Tibial nerve (tissue), 4 donors: ENCODE results near the gene DISC1. TPM values are rescaled to one million over a fixed set of nuclear protein-coding genes. Genes with fewer than 3 reads are reported as not detected.

Experiments used
- DNase-seq, 2 donors: peaks; one replicate each; pipeline ENCODE4 v3.0.0-alpha.2; 2019; ENCODE audit warnings: low spot score in 2 of 2
- H3K27ac ChIP-seq, 4 donors: fragments of 200-600 bp; sonication (generic) in 3 of 4; one replicate each; pipeline ENCODE4 v1.5.1; 2017 to 2019; ENCODE audit warnings: mild to moderate bottlenecking in 1 of 4
- H3K27me3 ChIP-seq, 2 donors: fragments of 200-600 bp; sonication (generic) in 1 of 2; one replicate each; pipeline versions ENCODE4 v1.5.1 to v1.6.0; 2017 to 2019
- H3K36me3 ChIP-seq, 3 donors: fragments of 200-600 bp; sonication (generic); one replicate each; pipeline ENCODE4 v1.5.1; 2018 to 2019
- H3K4me1 ChIP-seq, 4 donors: fragments of 200-600 bp; sonication (generic) in 3 of 4; one replicate each; pipeline ENCODE4 v1.5.1; 2017 to 2019
- H3K4me3 ChIP-seq, 4 donors: fragments of 200-600 bp; sonication (generic) in 3 of 4; one replicate each; pipeline ENCODE4 v1.5.1; 2017 to 2019; ENCODE audit warnings: mild to moderate bottlenecking in 1 of 4, moderate library complexity in 1 of 4
- H3K9me3 ChIP-seq, 4 donors: fragments of 200-600 bp; sonication (generic) in 3 of 4; one replicate each; pipeline ENCODE4 v1.5.1; 2017 to 2019
- CTCF ChIP-seq, 5 experiments: fragments of 200-600 bp in 3 of 5; fragments of 450-650 bp in 2 of 5; sonication (generic) in 3 of 5; IDR thresholded peaks; one replicate each; pipeline ENCODE4 v1.5.1; 2016 to 2019; ENCODE audit warnings: antibody characterized with exemption in 5 of 5, mild to moderate bottlenecking in 3 of 5, moderate library complexity in 2 of 5
- EP300 ChIP-seq, 2 donors: sonication (generic); formaldehyde crosslinking; IDR thresholded peaks; one replicate each; pipeline ENCODE4 v1.6.1; 2017; ENCODE audit warnings: antibody characterized with exemption in 2 of 2, mild to moderate bottlenecking in 1 of 2
- POLR2A ChIP-seq, 2 donors: fragments of 450-650 bp; IDR thresholded peaks; one replicate each; pipeline ENCODE4 v1.6.1; 2017; ENCODE audit warnings: antibody characterized with exemption in 2 of 2, mild to moderate bottlenecking in 2 of 2, moderate library complexity in 2 of 2
- WGBS, 2 donors: methylation state at CpG; one replicate each; pipeline ENCODE4 v1.1.5; 2018; 5-methylcytosine and 5-hydroxymethylcytosine counted together
- total RNA-seq, 4 donors: library from RNA; depleted of rRNA; stranded (reverse); fragments of >200 nt; gene quantifications; one replicate each; pipeline ENCODE4 v1.1.0, GENCODE V29; 2016

The DISC1 gene
- total RNA-seq, 4 donors from 2014 or later: 29.9 to 39.0 (median 32.7) TPM

GRCh38 chr1:231919886-231920285, 293.3 kb downstream of the DISC1 start:
- Histone ChIP-seq H3K36me3 (no peaks in the 10 kb centered on the region), H3K4me1 (peaks cover 0 to 46% (median 12%) of the 10 kb centered on the region in 4 donors), H3K27ac (peak overlapping the region; percentile 54 to 81 (median 62)), H3K4me3 (no peak overlapping the region), H3K27me3 (no peaks in the 10 kb centered on the region), H3K9me3 (no peaks in the 10 kb centered on the region)
- no peak for DNase-seq
- WGBS, 2 donors: 48 to 58% methylated on average over 7 of the region's 7 CpGs
- TF ChIP-seq CTCF (IDR thresholded peaks at IDR 0.05): no peak
- TF ChIP-seq EP300 (IDR thresholded peaks at IDR 0.05): no peak
- TF ChIP-seq POLR2A (IDR thresholded peaks at IDR 0.05): no peak

- WGBS, 2 donors: 92 to 97% methylated on average over 4 of the region's 4 CpGs
- Histone ChIP-seq H3K27me3 (no peaks in the 10 kb centered on the region), H3K27ac (peak overlapping the region in 1 of 4 donors; percentile 81)
Measured at GRCh38 chr1:231921646-231922345, 295.2 kb downstream of the DISC1 start.

GRCh38 chr1:231923491-231924041, 297.0 kb downstream of the DISC1 start:
- Histone ChIP-seq H3K4me1 (peaks cover 0 to 45% (median 8%) of the 10 kb centered on the region in 4 donors), H3K27ac (peak overlapping the region; percentile 47 to 81 (median 64)), H3K4me3 (no peak overlapping the region), H3K27me3 (no peaks in the 10 kb centered on the region), H3K9me3 (no peaks in the 10 kb centered on the region), H3K36me3 (no peaks in the 10 kb centered on the region)
- no peak for TF ChIP-seq POLR2A (IDR thresholded peaks at IDR 0.05)
- peak in 2 of 5 experiments; percentile 5 to 27 for TF ChIP-seq CTCF (IDR thresholded peaks at IDR 0.05)
- TF ChIP-seq EP300 (IDR thresholded peaks at IDR 0.05): peak in 1 of 2 donors; percentile 42
- WGBS, 2 donors: 56 to 60% methylated on average over 12 of the region's 12 CpGs
- no peak for DNase-seq

More at GRCh38 chr1:231921646-231922345, 295.2 kb downstream of the DISC1 start:
- TF ChIP-seq EP300 (IDR thresholded peaks at IDR 0.05) (no peak), POLR2A (IDR thresholded peaks at IDR 0.05) (no peak), CTCF (IDR thresholded peaks at IDR 0.05) (no peak)
- no peaks in the 10 kb centered on the region for H3K36me3 ChIP-seq
- no peaks in the 10 kb centered on the region for H3K9me3 ChIP-seq
- peaks cover 0 to 53% (median 12%) of the 10 kb centered on the region in 4 donors for H3K4me1 ChIP-seq
- no peak for DNase-seq
- H3K4me3 ChIP-seq: no peak overlapping the region

GRCh38 chr1:231924180-231924579, 297.6 kb downstream of the DISC1 start:
- peak overlapping the region; percentile 47 to 81 (median 64) for H3K27ac ChIP-seq
- DNase-seq: no peak
- TF ChIP-seq CTCF (IDR thresholded peaks at IDR 0.05) (no peak), EP300 (IDR thresholded peaks at IDR 0.05) (no peak), POLR2A (IDR thresholded peaks at IDR 0.05) (no peak)

GRCh38 chr1:231925864-231926263, 299.3 kb downstream of the DISC1 start:
- no peaks in the 10 kb centered on the region for H3K27me3 ChIP-seq
- peaks cover 0 to 48% (median 2%) of the 10 kb centered on the region in 4 donors for H3K4me1 ChIP-seq
- no peak for DNase-seq
- H3K4me3 ChIP-seq: no peak overlapping the region
- no peaks in the 10 kb centered on the region for H3K36me3 ChIP-seq
- peak overlapping the region in 2 of 4 donors; percentile 20 to 47 for H3K27ac ChIP-seq
- WGBS, 2 donors: 87 to 95% methylated on average over 3 of the region's 3 CpGs
- no peak for TF ChIP-seq EP300 (IDR thresholded peaks at IDR 0.05)
- TF ChIP-seq POLR2A (IDR thresholded peaks at IDR 0.05): no peak
- TF ChIP-seq CTCF (IDR thresholded peaks at IDR 0.05): no peak
- H3K9me3 ChIP-seq: no peaks in the 10 kb centered on the region

More at GRCh38 chr1:231924180-231924579, 297.6 kb downstream of the DISC1 start:
- no peaks in the 10 kb centered on the region for H3K36me3 ChIP-seq
- no peaks in the 10 kb centered on the region for H3K9me3 ChIP-seq
- peaks cover 0 to 45% (median 4%) of the 10 kb centered on the region in 4 donors for H3K4me1 ChIP-seq
- H3K27me3 ChIP-seq: no peaks in the 10 kb centered on the region
- H3K4me3 ChIP-seq: no peak overlapping the region
- WGBS, 2 donors: 23 to 38% methylated on average over 7 of the region's 7 CpGs
